ENCODE measurements around the gene CAPN5. TPM values are rescaled to one million over a fixed set of nuclear protein-coding genes. Genes with fewer than 3 reads are reported as not detected.

The CAPN5 gene
- total RNA-seq: 7.7 and 15.3 TPM in 2 replicates

GRCh38 chr11:77066229-77067042 lies at the start of gene CAPN5:
TSS of gene CAPN5 (plus strand) at chr11:77066971. CDS start at chr11:77084887, 17,916 bp downstream.

DNA sequence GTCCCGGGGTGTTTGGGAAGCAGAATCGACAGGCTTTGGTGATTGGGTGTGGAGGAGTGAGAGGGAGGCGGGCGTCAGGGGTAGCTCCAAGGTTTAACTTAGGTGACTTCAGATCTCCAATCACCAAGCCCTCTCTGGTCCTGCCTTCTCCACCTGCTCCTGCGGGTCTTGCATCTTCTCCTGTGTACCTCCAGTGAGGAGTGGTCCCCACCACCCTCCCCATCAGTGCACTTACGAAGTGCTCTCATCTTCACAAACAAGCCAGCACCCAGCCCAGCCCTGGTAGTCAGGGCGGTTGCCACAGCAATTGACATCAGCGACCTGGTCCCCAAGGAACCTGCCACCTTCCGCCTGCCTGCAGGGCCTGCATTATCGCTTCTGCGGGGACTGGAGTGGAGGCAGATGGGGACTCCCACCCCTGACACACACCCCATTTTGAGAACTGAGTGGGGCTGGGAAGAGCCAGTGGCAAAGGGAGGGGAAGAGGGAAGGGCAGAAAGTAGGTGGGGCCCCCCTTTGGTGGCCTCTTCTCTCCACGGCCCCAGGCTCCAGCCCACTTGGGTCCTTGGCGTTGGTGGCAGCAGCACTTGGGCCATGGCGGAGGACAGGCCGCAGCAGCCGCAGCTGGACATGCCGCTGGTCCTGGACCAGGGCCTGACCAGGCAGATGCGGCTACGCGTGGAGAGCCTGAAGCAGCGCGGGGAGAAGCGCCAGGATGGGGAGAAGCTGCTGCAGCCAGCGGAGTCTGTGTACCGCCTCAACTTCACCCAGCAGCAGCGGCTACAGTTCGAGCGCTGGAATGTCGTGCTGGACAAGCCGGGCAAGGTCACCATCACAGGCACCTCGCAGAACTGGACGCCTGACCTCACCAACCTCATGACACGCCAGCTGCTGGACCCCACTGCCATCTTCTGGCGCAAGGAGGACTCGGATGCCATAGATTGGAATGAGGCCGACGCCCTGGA lies 35.8 kb downstream of the CAPN5 start, which contains the start of gene OMP:
Gene OMP, plus strand, starts transcription at position 595 of the 965 bp plus-strand sequence. Its CDS starts 0 bp downstream, at position 595.

DNA sequence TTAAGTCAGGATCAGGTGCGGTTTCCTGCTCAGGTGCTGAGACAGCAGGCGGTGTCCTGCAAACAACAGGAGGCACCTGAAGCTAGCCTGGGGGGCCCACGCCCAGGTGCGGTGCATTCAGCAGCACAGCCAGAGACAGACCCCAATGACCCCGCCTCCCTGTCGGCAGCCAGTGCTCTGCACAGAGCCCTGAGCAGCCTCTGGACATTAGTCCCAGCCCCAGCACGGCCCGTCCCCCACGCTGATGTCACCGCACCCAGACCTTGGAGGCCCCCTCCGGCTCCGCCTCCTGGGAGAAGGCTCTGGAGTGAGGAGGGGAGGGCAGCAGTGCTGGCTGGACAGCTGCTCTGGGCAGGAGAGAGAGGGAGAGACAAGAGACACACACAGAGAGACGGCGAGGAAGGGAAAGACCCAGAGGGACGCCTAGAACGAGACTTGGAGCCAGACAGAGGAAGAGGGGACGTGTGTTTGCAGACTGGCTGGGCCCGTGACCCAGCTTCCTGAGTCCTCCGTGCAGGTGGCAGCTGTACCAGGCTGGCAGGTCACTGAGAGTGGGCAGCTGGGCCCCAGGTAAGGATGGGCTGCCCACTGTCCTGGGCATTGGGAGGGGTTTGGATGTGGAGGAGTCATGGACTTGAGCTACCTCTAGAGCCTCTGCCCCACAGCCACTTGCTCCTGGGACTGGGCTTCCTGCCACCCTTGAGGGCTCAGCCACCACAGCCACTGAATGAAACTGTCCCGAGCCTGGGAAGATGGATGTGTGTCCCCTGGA lies 61.3 kb downstream of the CAPN5 start, which contains the start of gene MYO7A:
Gene MYO7A, plus strand, starts transcription at position 327 of the 772 bp plus-strand sequence. CDS start 2,389 bp downstream, outside the sequence.

Other genes with a start within 250 kb of the CAPN5 start
- gene ACER3, start 206.1 kb upstream of the CAPN5 start, total RNA-seq: 10.6 and 14.3 TPM in 2 replicates
- gene B3GNT6, start 32.6 kb upstream of the CAPN5 start, total RNA-seq: not detected in 2 replicates
- gene OMP, start 35.9 kb downstream of the CAPN5 start, total RNA-seq: not detected in 2 replicates
- gene MYO7A, start 61.3 kb downstream of the CAPN5 start, total RNA-seq: 0.13 and 0.16 TPM in 2 replicates
- gene GDPD4, start 234.7 kb downstream of the CAPN5 start, total RNA-seq: not detected in 2 replicates

All from mesangial cell (primary cell).